Measurements from ENCODE around the gene MAP2K7.
"Not testable (repeated sequence)": the region's sequence is repeated elsewhere in the genome, so short reads cannot be mapped to it uniquely, and the experiment has no call there.

Gene MAP2K7

DNA sequence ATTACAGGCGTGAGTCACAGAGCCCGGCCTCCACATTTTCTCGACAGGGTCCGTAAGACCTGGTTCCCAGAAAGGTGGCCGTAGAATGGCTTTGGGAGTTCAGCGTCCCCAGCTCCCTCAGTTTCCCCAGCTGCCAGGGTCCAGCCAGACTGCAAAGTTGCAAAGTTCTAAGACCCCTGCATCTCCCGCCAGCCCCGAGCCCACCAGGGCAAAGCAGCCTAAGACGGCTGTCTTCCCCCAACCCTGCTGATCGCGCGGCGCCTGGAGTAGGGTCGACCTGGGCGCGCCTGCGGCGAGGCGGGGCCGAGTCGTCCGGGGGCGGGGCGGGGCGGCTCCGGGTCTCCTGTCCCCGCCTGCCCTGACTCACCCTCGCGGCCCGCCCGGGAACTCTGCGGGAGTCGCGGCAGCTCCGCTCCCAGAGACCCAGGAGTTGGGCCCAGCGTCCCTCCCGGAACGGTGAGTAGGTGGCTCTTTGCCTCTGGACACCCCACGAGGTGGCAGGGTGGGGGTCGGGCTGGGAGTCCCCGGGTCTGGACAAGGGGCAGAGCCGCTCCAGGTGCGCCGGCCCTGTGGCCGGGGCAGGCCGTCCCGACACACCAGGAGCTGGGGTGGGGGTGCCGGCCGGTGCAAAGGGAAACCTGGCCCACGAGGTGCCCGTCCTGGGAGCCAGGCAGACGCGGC, 15.4 kb upstream of the MAP2K7 start, which contains the start of gene LRRC8E:
Gene LRRC8E (plus strand): TSS at position 366 of the 681 bp plus-strand sequence. CDS start 7,094 bp downstream, outside the sequence.
- TF ChIP-seq, protein P1, sequence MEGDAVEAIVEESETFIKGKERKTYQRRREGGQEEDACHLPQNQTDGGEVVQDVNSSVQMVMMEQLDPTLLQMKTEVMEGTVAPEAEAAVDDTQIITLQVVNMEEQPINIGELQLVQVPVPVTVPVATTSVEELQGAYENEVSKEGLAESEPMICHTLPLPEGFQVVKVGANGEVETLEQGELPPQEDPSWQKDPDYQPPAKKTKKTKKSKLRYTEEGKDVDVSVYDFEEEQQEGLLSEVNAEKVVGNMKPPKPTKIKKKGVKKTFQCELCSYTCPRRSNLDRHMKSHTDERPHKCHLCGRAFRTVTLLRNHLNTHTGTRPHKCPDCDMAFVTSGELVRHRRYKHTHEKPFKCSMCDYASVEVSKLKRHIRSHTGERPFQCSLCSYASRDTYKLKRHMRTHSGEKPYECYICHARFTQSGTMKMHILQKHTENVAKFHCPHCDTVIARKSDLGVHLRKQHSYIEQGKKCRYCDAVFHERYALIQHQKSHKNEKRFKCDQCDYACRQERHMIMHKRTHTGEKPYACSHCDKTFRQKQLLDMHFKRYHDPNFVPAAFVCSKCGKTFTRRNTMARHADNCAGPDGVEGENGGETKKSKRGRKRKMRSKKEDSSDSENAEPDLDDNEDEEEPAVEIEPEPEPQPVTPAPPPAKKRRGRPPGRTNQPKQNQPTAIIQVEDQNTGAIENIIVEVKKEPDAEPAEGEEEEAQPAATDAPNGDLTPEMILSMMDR (IDR thresholded peaks at IDR 0.05; ENCODE audit: insufficient read depth, missing control alignments), result no peak
- FAIRE-seq (no peak), DNase-seq (ENCODE audit: insufficient read length, low spot score) (no peak)

DNA sequence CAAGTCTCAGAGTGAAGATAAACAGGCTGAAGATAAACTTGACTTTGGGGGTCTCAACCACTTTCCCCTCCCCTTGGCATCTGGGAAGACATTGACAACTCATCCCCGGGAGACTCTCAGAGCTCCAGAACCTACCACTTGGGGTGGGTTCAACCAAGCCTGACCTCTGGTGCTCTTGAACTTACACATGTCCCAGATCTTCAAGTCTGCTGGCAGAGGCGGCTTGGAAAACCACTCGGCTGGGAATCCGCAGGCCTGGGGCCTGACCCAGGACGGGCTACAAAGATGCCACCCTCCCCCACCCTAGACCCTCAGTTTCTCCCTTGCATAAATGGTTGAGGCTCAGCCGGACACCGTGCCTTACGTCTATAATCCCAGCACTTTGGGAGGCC, 14.9 kb upstream of the MAP2K7 start:
- TF ChIP-seq, protein P1 (IDR thresholded peaks at IDR 0.05; ENCODE audit: insufficient read depth, missing control alignments), result no peak
- DNase-seq (ENCODE audit: insufficient read length, low spot score), result no peak
- no peak for FAIRE-seq

DNA sequence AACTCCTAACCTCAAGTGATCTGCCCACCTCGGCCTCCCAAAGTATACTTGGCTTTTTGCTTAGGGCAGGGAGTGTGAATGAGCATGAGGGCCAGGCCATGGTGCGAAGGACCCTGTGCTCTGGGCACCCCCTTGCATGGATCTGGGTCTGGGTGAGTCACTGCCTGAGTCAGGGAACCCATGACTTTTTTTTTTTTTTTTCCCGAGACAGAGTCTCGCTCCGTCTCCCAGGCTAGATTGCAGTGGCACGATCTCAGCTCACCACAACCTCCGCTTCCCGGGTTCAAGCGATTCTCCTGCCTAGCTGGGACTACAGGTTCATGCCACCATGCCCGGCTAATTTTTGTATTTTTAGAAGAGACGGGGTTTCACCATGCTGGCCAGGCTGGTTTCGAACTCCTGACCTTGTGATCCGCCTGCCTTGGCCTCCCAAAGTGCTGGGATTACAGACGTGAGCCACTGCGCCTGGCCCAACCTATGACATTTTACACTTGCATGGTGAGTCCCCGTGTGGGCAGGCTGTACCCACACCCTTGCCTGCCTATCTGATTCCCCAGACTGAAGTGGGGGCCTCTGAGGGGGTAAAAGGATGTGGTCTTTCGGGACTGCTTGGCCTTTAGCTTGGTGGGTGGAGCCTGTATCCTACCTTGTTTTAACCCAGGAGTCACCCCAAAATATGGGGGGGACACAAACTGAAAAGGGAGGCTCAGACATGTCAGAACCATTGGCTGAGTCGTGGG, 10.1 kb upstream of the MAP2K7 start:
- DNase-seq (ENCODE audit: insufficient read length, low spot score); FAIRE-seq: not testable (repeated sequence)

DNA sequence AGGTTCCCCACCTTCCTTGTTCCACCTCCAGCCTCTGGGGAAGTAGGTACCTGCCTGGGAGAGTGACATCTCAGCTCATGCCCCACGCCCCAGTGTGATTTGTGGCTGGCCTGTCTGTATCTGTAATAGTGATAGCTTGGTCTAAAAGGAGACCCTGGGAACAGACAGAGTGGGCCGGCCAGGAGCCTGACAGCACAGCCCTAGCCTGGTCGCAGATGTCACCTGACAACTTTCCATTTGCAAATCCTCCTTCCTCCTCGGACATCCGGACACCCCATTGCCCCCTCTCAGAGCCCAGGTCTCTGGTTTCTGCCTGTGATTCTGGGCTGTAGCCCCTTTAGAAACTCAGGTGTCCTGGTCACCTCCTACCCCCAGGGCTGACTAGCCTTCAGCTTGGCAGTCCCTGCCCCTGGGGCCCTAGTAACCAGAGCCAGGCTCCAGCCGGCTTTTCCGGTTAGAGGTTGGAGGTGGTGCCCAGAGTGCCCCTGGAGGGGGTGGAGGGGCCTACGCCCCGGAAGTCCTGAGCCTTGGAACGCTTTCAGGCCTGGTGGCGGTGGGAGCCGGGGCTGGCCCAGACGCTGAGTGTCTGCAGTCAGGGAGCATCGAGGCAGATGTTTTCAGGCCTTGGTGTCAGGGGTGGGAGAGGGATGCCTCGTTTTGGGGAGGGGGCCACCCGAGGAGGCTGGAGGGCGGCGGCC, 8.9 kb upstream of the MAP2K7 start:
- DNase-seq (ENCODE audit: insufficient read length, low spot score) (peak; percentile 10), FAIRE-seq (no peak)
- TF ChIP-seq, protein P1 (IDR thresholded peaks at IDR 0.05; ENCODE audit: insufficient read depth, missing control alignments), result no peak

DNA sequence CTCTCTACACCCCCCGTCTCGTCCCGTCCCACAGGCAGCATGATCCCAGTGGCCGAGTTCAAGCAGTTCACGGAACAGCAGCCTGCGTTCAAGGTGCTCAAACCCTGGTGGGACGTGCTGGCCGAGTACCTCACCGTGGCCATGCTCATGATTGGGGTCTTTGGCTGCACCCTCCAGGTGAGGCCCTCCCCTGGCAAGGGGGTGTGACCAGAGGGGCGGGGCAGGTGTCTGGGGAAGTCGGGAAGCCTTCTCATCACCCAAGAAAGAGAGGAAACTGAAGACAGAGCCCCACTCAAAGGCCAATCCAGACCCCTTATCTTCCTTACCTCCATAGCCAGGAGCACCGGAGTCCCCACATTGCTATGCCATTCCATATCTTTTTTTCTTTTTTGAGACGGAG, 8.1 kb upstream of the MAP2K7 start:
- DNase-seq (ENCODE audit: insufficient read length, low spot score), result no peak
- TF ChIP-seq, protein P1 (IDR thresholded peaks at IDR 0.05; ENCODE audit: insufficient read depth, missing control alignments), result no peak

DNA sequence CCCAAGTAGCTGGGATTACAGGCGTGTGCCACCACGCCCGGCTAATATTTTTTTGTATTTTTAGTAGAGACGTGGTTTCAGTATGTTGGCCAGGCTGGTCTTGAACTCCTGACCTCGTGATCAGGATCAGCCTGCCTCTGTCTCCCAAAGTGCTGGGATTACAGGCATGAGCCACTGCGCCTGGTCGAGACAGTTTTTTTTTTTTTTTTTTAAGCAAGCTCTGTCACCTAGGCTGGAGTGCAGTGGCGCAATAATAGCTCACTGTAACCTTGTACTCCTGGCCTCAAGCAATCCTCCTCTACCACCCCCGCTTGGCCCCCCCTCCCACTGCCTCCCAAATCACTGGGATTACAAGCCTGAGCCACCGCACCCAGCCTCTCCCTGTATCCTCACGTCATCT, 6.4 kb upstream of the MAP2K7 start:
- no peak for DNase-seq (ENCODE audit: insufficient read length, low spot score)
- no peak for FAIRE-seq
- TF ChIP-seq, protein P1 (IDR thresholded peaks at IDR 0.05; ENCODE audit: insufficient read depth, missing control alignments), result no peak

More for the DNA sequence above, 8.1 kb upstream of the MAP2K7 start:
- no peak for FAIRE-seq

DNA sequence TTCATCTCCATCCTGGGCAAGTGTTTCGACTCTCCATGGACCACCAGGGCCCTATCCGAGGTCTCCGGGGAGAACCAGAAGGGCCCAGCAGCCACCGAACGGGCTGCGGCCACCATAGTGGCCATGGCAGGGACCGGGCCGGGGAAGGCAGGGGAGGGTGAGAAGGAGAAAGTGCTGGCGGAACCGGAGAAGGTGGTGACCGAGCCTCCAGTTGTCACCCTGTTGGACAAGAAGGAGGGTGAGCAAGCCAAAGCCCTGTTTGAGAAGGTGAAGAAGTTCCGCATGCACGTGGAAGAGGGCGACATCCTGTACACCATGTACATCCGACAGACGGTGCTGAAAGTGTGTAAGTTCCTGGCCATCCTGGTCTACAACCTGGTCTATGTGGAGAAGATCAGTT, 4.7 kb upstream of the MAP2K7 start:
- TF ChIP-seq, protein P1 (IDR thresholded peaks at IDR 0.05; ENCODE audit: insufficient read depth, missing control alignments), result no peak
- FAIRE-seq (no peak), DNase-seq (ENCODE audit: insufficient read length, low spot score) (no peak)
